HUES64 (cell line): ENCODE data around the gene TNRC6B.
A peak's percentile ranks its signal among the peaks of the same experiment; 100 is the strongest.
"Not testable (repeated sequence)": the region's sequence is repeated elsewhere in the genome, so short reads cannot be mapped to it uniquely, and the experiment has no call there.

Experiments used
- H3K27ac ChIP-seq: 2 replicates; pipeline ENCODE4 v1.7.0; 2013; ENCODE audit warnings: low read depth, low read length, inconsistent platforms
- H3K27me3 ChIP-seq: 2 replicates; pipeline ENCODE4 v1.6.1; 2013; ENCODE audit warnings: mild to moderate bottlenecking, low read length; ENCODE audit not compliant: insufficient read depth
- H3K36me3 ChIP-seq: 2 replicates; pipeline ENCODE4 v1.6.1; 2013; ENCODE audit warnings: mild to moderate bottlenecking, low read length; ENCODE audit not compliant: insufficient read depth
- H3K4me1 ChIP-seq: 2 replicates; pipeline ENCODE4 v1.6.1; 2013; ENCODE audit warnings: mild to moderate bottlenecking, low read length, moderate library complexity; ENCODE audit not compliant: insufficient read depth
- H3K4me3 ChIP-seq: 2 replicates; pipeline ENCODE4 v1.5.1; 2013; ENCODE audit warnings: mild to moderate bottlenecking, low read length, moderate library complexity
- H3K9ac ChIP-seq: 2 replicates; pipeline ENCODE4 v1.6.1; 2013; ENCODE audit warnings: mild to moderate bottlenecking, low read depth, low read length
- H3K9me3 ChIP-seq: 2 replicates; pipeline ENCODE4 v1.6.1; 2013; ENCODE audit warnings: low read depth, low read length; ENCODE audit not compliant: insufficient read depth
- WGBS: fragments of 150-250, 120-280 bp; methylation state at CpG from one replicate; pipeline ENCODE4 v1.1.7; 2013; ENCODE audit warnings: missing lambda C conversion rate; 5-methylcytosine and 5-hydroxymethylcytosine counted together

TNRC6B gene

GRCh38 chr22:40187389-40187788 lies 9.7 kb downstream of the TNRC6B start:
- Histone ChIP-seq H3K4me3 (no peak overlapping the region), H3K36me3 (no peaks in the 10 kb centered on the region), H3K27me3 (no peaks in the 10 kb centered on the region), H3K4me1 (peaks cover 62% of the 10 kb centered on the region), H3K9ac (no peak overlapping the region), H3K9me3 (no peaks in the 10 kb centered on the region), H3K27ac (peak overlapping the region; percentile 28; the same call in 1 of the 2 replicates)
- WGBS: 63% methylated on average over 3 of the region's 7 CpGs

- Histone ChIP-seq H3K4me3 (no peak overlapping the region), H3K4me1 (peaks cover 71% of the 10 kb centered on the region), H3K36me3 (no peaks in the 10 kb centered on the region), H3K9me3 (no peaks in the 10 kb centered on the region), H3K27me3 (no peaks in the 10 kb centered on the region), H3K9ac (no peak overlapping the region), H3K27ac (no peak overlapping the region)
- WGBS: 90% methylated on average over 1 of the region's 1 CpG
Measured at GRCh38 chr22:40189997-40190396, 12.3 kb downstream of the TNRC6B start.

- no peak overlapping the region for H3K4me3 ChIP-seq
- no peak overlapping the region for H3K27ac ChIP-seq
- peaks cover 76% of the 10 kb centered on the region for H3K4me1 ChIP-seq
- H3K27me3 ChIP-seq: no peaks in the 10 kb centered on the region
- H3K36me3 ChIP-seq: no peaks in the 10 kb centered on the region
- 60% methylated on average over 2 of the region's 2 CpGs for WGBS
- H3K9ac ChIP-seq: no peak overlapping the region
- no peaks in the 10 kb centered on the region for H3K9me3 ChIP-seq
Measured at GRCh38 chr22:40190501-40190900, 12.8 kb downstream of the TNRC6B start.

GRCh38 chr22:40193429-40194421 lies 16.0 kb downstream of the TNRC6B start:
- whole genome bisulfite sequencing: 12% methylated on average over 13 of the region's 13 CpGs
- peak overlapping the region; percentile 54 for H3K9ac ChIP-seq
- H3K4me3 ChIP-seq: peak overlapping the region; percentile 34
- no peaks in the 10 kb centered on the region for H3K9me3 ChIP-seq
- peak overlapping the region; percentile 93 for H3K27ac ChIP-seq
- H3K27me3 ChIP-seq: no peaks in the 10 kb centered on the region
- no peaks in the 10 kb centered on the region for H3K36me3 ChIP-seq
- H3K4me1 ChIP-seq: peaks cover 84% of the 10 kb centered on the region

GRCh38 chr22:40194656-40195055 lies 16.9 kb downstream of the TNRC6B start:
- Histone ChIP-seq H3K9ac (peak overlapping the region; percentile 54), H3K27ac (peak overlapping the region; percentile 93), H3K9me3 (no peaks in the 10 kb centered on the region), H3K27me3 (no peaks in the 10 kb centered on the region), H3K4me1 (peaks cover 82% of the 10 kb centered on the region), H3K36me3 (no peaks in the 10 kb centered on the region), H3K4me3 (peak overlapping the region; percentile 34)
- WGBS: 40% methylated on average over 3 of the region's 3 CpGs

GRCh38 chr22:40196628-40197360 lies 19.1 kb downstream of the TNRC6B start:
- Histone ChIP-seq H3K9me3 (no peaks in the 10 kb centered on the region), H3K27ac (no peak overlapping the region), H3K4me1 (peaks cover 68% of the 10 kb centered on the region), H3K4me3 (no peak overlapping the region), H3K9ac (no peak overlapping the region), H3K27me3 (no peaks in the 10 kb centered on the region), H3K36me3 (no peaks in the 10 kb centered on the region)
- WGBS: 82% methylated on average over 7 of the region's 7 CpGs

GRCh38 chr22:40197421-40197820 lies 19.7 kb downstream of the TNRC6B start:
- H3K27me3 ChIP-seq, H3K36me3 ChIP-seq, H3K27ac ChIP-seq, H3K4me3 ChIP-seq, H3K9ac ChIP-seq, H3K9me3 ChIP-seq: not testable (repeated sequence)
- WGBS: 87% methylated on average over 9 of the region's 9 CpGs
- H3K4me1 ChIP-seq: peaks cover 68% of the 10 kb centered on the region

GRCh38 chr22:40198733-40199132 lies 21.0 kb downstream of the TNRC6B start:
- H3K4me1 ChIP-seq: peaks cover 64% of the 10 kb centered on the region

GRCh38 chr22:40199223-40199622 lies 21.5 kb downstream of the TNRC6B start:
- H3K4me1 ChIP-seq: peaks cover 66% of the 10 kb centered on the region
- H3K9ac ChIP-seq: no peak overlapping the region
- H3K9me3 ChIP-seq: no peaks in the 10 kb centered on the region
- H3K27me3 ChIP-seq: no peaks in the 10 kb centered on the region
- H3K27ac ChIP-seq: no peak overlapping the region
- 96% methylated on average over 1 of the region's 2 CpGs for WGBS
- H3K4me3 ChIP-seq: no peak overlapping the region
- no peaks in the 10 kb centered on the region; the same call in 1 of the 2 replicates for H3K36me3 ChIP-seq

More at GRCh38 chr22:40198733-40199132, 21.0 kb downstream of the TNRC6B start:
- H3K27me3 ChIP-seq: no peaks in the 10 kb centered on the region
- H3K36me3 ChIP-seq: no peaks in the 10 kb centered on the region; the same call in 1 of the 2 replicates
- no peak overlapping the region for H3K9ac ChIP-seq
- no peak overlapping the region for H3K4me3 ChIP-seq
- no peak overlapping the region for H3K27ac ChIP-seq
- no peaks in the 10 kb centered on the region for H3K9me3 ChIP-seq
- WGBS: 96% methylated on average over 3 of the region's 3 CpGs

GRCh38 chr22:40199852-40200251 lies 22.1 kb downstream of the TNRC6B start:
- 97% methylated on average over 7 of the region's 7 CpGs for WGBS
- no peaks in the 10 kb centered on the region for H3K9me3 ChIP-seq
- H3K36me3 ChIP-seq: no peaks in the 10 kb centered on the region; the same call in 1 of the 2 replicates
- peaks cover 66% of the 10 kb centered on the region for H3K4me1 ChIP-seq
- no peak overlapping the region for H3K27ac ChIP-seq
- H3K9ac ChIP-seq: no peak overlapping the region
- H3K4me3 ChIP-seq: no peak overlapping the region
- no peaks in the 10 kb centered on the region for H3K27me3 ChIP-seq
